GF-D8 (cell line): ENCODE data around the gene GREM1.

Source experiments
- DNase-seq: peaks from one replicate; lab custom pipeline; 2025; lab: John Stamatoyannopoulos, UW

GREM1 gene

DNA sequence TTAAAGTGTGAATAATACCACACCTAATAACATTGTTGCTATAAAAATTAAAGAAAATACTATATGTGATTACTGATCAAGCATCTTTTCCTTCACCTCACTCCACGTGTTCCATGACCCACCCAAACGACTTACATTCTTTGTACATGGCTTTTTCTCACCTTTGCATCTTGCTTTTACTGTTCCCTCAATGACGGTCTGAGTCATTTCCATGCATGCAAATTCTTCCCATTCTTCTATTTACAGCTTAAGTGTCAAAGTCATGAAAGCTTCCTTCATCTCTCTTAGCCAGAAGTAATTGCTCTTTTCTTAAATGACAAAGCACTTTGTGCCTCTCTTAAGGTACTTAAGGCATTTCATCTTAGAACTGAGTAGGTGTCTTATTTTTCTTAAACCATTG lies 64.0 kb downstream of the GREM1 start:
- DNase-seq: no peak

DNA sequence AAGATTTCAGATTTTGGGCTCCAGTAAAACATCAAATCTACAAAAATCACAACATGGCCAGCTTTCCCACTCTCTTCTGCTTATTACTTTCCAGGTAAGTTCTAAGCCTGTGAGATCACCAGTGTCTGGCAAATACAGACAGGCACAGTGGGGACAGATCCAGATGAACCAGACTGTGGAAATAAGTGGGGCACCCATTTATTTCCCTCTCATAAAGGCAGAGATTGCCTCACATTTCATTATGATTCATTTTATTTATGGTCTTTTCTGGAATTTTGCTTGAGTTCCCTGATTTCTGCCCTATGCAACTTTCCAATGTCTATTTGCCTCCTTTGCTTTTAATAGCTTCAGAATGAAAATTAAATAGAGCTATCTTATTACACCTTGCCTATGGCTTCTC lies 66.8 kb downstream of the GREM1 start:
- DNase-seq: no peak

DNA sequence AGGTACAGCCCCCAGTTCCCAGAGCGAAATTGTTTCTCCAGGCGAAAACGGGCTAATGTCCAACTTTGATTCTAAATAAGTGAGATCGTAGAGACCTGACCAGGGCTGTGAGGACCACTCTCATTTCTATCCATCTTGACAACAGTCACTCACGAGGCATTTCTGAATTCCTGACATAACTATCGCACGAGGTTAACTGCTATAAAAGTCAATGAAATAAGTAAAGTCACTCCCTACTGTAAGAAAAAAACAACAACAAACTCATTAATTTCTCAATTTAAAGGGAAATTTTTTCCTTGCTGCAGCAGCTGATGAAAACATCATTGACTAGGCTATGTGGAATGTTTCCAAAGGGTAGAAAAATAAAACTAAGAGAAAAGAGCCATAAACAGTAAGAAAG lies 69.1 kb downstream of the GREM1 start:
- no peak for DNase-seq

DNA sequence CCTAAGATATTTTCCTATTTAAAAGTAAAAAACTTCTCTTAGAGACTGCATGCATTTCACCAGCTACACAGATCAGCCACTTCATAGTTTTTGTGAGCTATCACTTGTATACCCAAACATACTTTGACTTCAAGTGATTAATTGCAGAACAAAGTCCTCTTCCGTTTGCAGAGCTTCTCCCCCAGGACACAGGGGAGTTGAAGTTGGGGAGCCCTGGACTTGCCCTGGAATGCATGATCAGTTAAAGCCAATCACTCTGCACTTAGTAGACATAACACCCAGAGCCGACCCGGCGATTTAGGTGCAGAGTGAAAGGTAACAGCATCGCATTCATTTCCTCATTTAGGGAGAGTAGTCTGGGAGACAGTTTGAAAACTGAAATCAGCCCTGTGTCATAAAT lies 70.1 kb downstream of the GREM1 start:
- no peak for DNase-seq

DNA sequence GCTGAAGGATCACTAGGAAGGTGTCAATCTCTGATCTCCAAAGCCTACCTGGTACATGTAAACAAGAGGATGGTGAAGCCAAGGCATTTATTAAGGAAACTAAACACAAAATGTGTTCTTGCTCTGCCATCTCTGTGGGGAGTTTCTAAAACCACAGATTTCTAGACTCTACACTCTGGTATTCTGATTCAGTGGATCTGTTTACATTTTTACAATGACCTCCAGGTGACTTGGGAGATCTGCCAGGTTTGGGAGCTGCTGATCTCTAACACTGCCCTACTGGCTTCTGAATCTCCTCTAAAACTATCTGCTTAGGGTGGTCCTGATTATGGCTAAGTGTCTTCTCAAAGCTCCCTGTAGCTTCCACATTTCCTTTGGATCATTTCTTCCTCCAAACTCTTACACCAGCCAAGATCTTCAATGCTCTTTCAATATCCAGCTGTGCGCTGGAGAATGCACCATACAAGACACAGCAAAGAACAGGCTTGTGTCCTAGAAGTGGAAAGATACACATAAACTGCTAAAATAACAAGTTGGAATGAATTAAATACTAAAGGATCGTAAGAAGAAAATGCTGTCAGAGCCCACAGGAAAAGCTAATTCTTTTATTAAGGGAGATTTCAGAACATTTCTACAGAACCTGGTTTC lies 72.7 kb downstream of the GREM1 start:
- no peak for DNase-seq

DNA sequence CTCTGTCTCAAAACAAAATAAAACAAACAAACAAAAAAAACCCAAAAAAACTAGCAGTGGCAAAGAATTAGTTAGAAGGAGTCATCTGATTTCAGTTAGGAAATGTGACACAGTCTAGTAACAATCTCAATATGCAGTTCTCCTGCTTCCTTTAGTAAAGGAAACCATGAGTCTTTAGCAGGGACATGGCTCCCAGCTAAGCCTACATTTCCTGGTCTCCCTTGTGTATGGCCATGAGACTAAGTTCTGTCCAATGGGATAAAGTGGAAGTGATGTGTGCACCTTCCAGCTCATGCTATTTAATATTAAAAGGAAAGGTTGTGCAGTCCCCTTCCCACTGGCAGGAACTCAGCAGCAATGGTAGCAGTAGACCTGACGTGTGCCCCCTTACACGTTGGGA lies 74.6 kb downstream of the GREM1 start:
- DNase-seq: no peak
